ENCODE data around the gene SCNN1A. TPM values are rescaled to one million over a fixed set of nuclear protein-coding genes. Genes with fewer than 3 reads are reported as not detected.
A peak's percentile ranks its signal among the peaks of the same experiment; 100 is the strongest.

Gene SCNN1A
- total RNA-seq, 1 donor from 2014 or later = 1.2 TPM

DNA sequence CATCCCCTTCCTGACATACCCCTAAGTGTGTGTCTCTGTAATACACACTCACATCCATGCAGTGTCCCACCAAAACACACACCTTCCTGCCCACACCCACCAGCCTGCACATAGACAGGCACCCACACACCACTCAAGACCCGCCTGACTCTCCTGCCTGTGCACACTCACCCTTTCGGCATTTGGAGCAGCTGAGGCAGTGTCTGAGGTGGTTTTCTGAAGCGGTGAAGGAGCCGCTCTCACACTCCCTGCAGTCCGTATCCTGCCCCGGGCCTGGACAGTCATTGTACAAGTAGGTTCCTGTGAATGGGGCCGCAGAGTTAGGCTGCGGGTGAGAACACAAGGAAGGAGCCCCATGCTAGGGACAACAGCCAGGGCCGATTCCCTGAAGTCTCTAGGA, 41.8 kb downstream of the SCNN1A start:
- Mint-ChIP-seq H3K36me3 (peaks cover 23% of the 10 kb centered on the region), H3K27ac (no peak overlapping the region), H3K9me3 (no peaks in the 10 kb centered on the region), H3K4me1 (peaks cover 30% of the 10 kb centered on the region), H3K27me3 (ENCODE audit: insufficient read depth, low read depth) (peaks cover 3% of the 10 kb centered on the region), H3K4me3 (no peak overlapping the region)
- Histone ChIP-seq H3K9ac (no peak overlapping the region), H3K4me2 (no peak overlapping the region), H2AFZ (replicated peaks) (no peak overlapping the region), H3F3A (ENCODE audit: low read depth) (peaks cover 24% of the 10 kb centered on the region), H3K4me3 (no peak overlapping the region), H3K27me3 (no peaks in the 10 kb centered on the region), H3K36me3 (no peaks in the 10 kb centered on the region), H3K9me3 (ENCODE audit: low read depth) (no peaks in the 10 kb centered on the region), H3K79me2 (ENCODE audit: low read depth) (peaks cover 40% of the 10 kb centered on the region), H4K20me1 (ENCODE audit: low read depth) (no peaks in the 10 kb centered on the region), H3K4me1 (peaks cover 37% of the 10 kb centered on the region), H3K27ac (no peak overlapping the region)
- DNase-seq (ENCODE audit: low spot score) = no peak
- no peak for TF ChIP-seq EZH2phosphoT487 (IDR thresholded peaks at IDR 0.05)
- TF ChIP-seq, protein P1, sequence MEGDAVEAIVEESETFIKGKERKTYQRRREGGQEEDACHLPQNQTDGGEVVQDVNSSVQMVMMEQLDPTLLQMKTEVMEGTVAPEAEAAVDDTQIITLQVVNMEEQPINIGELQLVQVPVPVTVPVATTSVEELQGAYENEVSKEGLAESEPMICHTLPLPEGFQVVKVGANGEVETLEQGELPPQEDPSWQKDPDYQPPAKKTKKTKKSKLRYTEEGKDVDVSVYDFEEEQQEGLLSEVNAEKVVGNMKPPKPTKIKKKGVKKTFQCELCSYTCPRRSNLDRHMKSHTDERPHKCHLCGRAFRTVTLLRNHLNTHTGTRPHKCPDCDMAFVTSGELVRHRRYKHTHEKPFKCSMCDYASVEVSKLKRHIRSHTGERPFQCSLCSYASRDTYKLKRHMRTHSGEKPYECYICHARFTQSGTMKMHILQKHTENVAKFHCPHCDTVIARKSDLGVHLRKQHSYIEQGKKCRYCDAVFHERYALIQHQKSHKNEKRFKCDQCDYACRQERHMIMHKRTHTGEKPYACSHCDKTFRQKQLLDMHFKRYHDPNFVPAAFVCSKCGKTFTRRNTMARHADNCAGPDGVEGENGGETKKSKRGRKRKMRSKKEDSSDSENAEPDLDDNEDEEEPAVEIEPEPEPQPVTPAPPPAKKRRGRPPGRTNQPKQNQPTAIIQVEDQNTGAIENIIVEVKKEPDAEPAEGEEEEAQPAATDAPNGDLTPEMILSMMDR (IDR thresholded peaks at IDR 0.05) = no peak
- no peak for TF ChIP-seq EZH2 (IDR thresholded peaks at IDR 0.05)

DNA sequence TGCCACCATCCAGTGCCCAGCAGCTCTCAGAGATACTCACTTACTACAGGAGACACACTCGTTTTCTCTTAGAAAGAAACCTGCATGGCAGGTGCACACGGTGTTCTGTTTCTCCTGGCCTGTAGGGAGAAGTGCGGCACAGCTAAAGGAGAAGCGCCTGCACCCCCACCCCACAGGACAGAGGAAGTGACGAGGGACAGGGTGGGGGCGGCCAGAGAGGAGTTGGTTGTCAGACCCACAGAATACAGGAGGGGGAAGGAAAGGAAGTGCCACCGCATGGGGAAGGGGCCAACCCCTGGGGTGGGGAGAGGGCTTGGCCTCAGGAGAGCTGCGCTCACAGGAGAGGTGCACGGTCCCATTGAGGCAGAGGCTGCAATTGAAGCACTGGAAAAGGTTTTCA, 42.3 kb downstream of the SCNN1A start:
- Histone ChIP-seq H3K79me2 (ENCODE audit: low read depth) (peaks cover 35% of the 10 kb centered on the region), H3K9me3 (ENCODE audit: low read depth) (no peaks in the 10 kb centered on the region), H4K20me1 (ENCODE audit: low read depth) (no peaks in the 10 kb centered on the region), H3K9ac (no peak overlapping the region), H3F3A (ENCODE audit: low read depth) (peaks cover 24% of the 10 kb centered on the region), H3K27me3 (no peaks in the 10 kb centered on the region), H3K36me3 (no peaks in the 10 kb centered on the region), H3K27ac (no peak overlapping the region), H3K4me1 (peaks cover 31% of the 10 kb centered on the region), H3K4me2 (no peak overlapping the region), H2AFZ (replicated peaks) (no peak overlapping the region), H3K4me3 (no peak overlapping the region)
- peaks cover 30% of the 10 kb centered on the region for H3K4me1 Mint-ChIP-seq
- peaks cover 3% of the 10 kb centered on the region for H3K27me3 Mint-ChIP-seq (ENCODE audit: insufficient read depth, low read depth)
- no peak for DNase-seq (ENCODE audit: low spot score)
- TF ChIP-seq EZH2 (IDR thresholded peaks at IDR 0.05) (no peak), EZH2phosphoT487 (IDR thresholded peaks at IDR 0.05) (no peak)
- TF ChIP-seq, protein P1 (IDR thresholded peaks at IDR 0.05) = no peak
- H3K9me3 Mint-ChIP-seq = no peaks in the 10 kb centered on the region
- peak overlapping the region; percentile 26 for H3K4me3 Mint-ChIP-seq
- H3K36me3 Mint-ChIP-seq = peaks cover 23% of the 10 kb centered on the region
- peak overlapping the region; percentile 90 for H3K27ac Mint-ChIP-seq

DNA sequence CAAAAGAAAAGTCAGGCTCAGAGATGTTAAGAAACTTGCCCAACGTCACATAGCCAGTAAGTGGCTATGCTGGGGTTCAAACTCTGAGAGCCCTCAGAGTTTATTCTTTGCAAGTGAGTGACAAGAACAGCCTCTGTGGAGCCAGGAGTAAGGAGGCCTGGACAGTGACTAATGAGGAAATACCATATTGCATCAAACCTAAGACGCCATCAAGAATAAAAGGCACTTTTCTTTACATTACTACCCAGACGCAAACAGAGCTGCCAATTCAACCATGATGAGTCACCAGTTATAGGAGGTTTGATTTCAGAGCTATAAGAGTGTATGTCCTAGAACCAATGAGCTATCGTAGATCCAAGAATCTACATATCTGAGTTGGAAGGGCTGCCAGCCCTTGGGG, 42.9 kb downstream of the SCNN1A start:
- peaks cover 23% of the 10 kb centered on the region for H3K36me3 Mint-ChIP-seq
- H3K79me2 ChIP-seq (ENCODE audit: low read depth) = peaks cover 29% of the 10 kb centered on the region

More for the DNA sequence above, 42.9 kb downstream of the SCNN1A start:
- Histone ChIP-seq H3K4me2 (no peak overlapping the region), H3K9me3 (ENCODE audit: low read depth) (no peaks in the 10 kb centered on the region), H3K27ac (no peak overlapping the region), H3K36me3 (no peaks in the 10 kb centered on the region), H4K20me1 (ENCODE audit: low read depth) (no peaks in the 10 kb centered on the region), H3K4me3 (no peak overlapping the region), H3K9ac (no peak overlapping the region), H3F3A (ENCODE audit: low read depth) (peaks cover 24% of the 10 kb centered on the region), H3K4me1 (peaks cover 26% of the 10 kb centered on the region), H3K27me3 (no peaks in the 10 kb centered on the region), H2AFZ (replicated peaks) (no peak overlapping the region)
- Mint-ChIP-seq H3K9me3 (no peaks in the 10 kb centered on the region), H3K4me1 (peaks cover 30% of the 10 kb centered on the region), H3K27ac (peak overlapping the region; percentile 38), H3K27me3 (ENCODE audit: insufficient read depth, low read depth) (peaks cover 3% of the 10 kb centered on the region), H3K4me3 (no peak overlapping the region)
- DNase-seq (ENCODE audit: low spot score) = no peak
- TF ChIP-seq, protein P1 (IDR thresholded peaks at IDR 0.05) = no peak
- TF ChIP-seq EZH2 (IDR thresholded peaks at IDR 0.05) (no peak), EZH2phosphoT487 (IDR thresholded peaks at IDR 0.05) (no peak)
